Upper lobe of left lung (tissue), 6 donors: ENCODE data around the gene CCDC77. TPM values are rescaled to one million over a fixed set of nuclear protein-coding genes. Genes with fewer than 3 reads are reported as not detected.
"Not testable (repeated sequence)": the region's sequence is repeated elsewhere in the genome, so short reads cannot be mapped to it uniquely, and the experiment has no call there.

Experiments used
- ATAC-seq, 2 donors: fragments of 200-7000 bp; cut with Tn5 transposase; one replicate each; pipeline ENCODE4 v1.9.1; 2022; ENCODE audit warnings: mild to moderate bottlenecking in 2 of 2, moderate library complexity in 2 of 2; ENCODE audit not compliant: low FRiP score in 2 of 2
- DNase-seq, 2 donors: peaks; one replicate each; pipeline ENCODE4 v3.0.0-alpha.2; 2019 to 2020
- H3K27ac ChIP-seq, 4 donors: fragments of 200-600 bp; sonication (generic); one replicate each; pipeline ENCODE4 v1.5.1; 2016 to 2019
- H3K27me3 ChIP-seq, 4 donors: fragments of 200-600 bp; sonication (generic); one replicate each; pipeline ENCODE4 v1.5.1; 2017 to 2019
- H3K36me3 ChIP-seq, 4 donors: fragments of 200-600 bp; sonication (generic); one replicate each; pipeline ENCODE4 v1.5.1; 2016 to 2019
- H3K4me1 ChIP-seq, 4 donors: fragments of 200-600 bp; sonication (generic); one replicate each; pipeline ENCODE4 v1.5.1; 2018 to 2019
- H3K4me3 ChIP-seq, 4 donors: fragments of 200-600 bp; sonication (generic); one replicate each; pipeline ENCODE4 v1.5.1; 2017 to 2019; ENCODE audit warnings: mild to moderate bottlenecking in 2 of 4, moderate library complexity in 1 of 4
- H3K9me3 ChIP-seq, 4 donors: fragments of 200-600 bp; sonication (generic); one replicate each; pipeline ENCODE4 v1.5.1; 2018 to 2019
- EP300 ChIP-seq, 4 donors: sonication (generic); formaldehyde crosslinking; IDR thresholded peaks; one replicate each; pipeline ENCODE4 v1.5.1; 2017; ENCODE audit warnings: antibody characterized with exemption in 4 of 4, control low read depth in 2 of 4
- POLR2A ChIP-seq, 4 donors: fragments of 450-650 bp; IDR thresholded peaks; one replicate each; pipeline ENCODE4 v1.5.1; 2016 to 2017; ENCODE audit warnings: antibody characterized with exemption in 4 of 4, mild to moderate bottlenecking in 2 of 4
- POLR2AphosphoS5 ChIP-seq, 2 donors: sonication (generic); formaldehyde crosslinking; IDR thresholded peaks; one replicate each; pipeline ENCODE4 v1.5.1; 2017; ENCODE audit warnings: antibody characterized with exemption in 2 of 2
- WGBS, 2 donors: methylation state at CpG; one replicate each; pipeline ENCODE4 v1.1.5; 2017 to 2018; 5-methylcytosine and 5-hydroxymethylcytosine counted together
- total RNA-seq, 6 donors: library from RNA; depleted of rRNA in 4 of 6; stranded (reverse); fragments of >200 nt in 4 of 6; gene quantifications; one replicate each; pipeline versions ENCODE4 v1.1.0 to v1.2.1, GENCODE V29; 2016 to 2021
- TF ChIP-seq, protein P1 (sequence below), 6 experiments: fragments of 450-650 bp in 4 of 6; fragments of 200-600 bp in 2 of 6; sonication (generic) in 2 of 6; IDR thresholded peaks; one replicate each; pipeline ENCODE4 v1.5.1; 2016 to 2019; ENCODE audit warnings: antibody characterized with exemption in 6 of 6
- donor health status: DM: no; HTN: no; CAD: no; lungs with moderate emphysema.
- donor health status: DM: no; HTN: yes; CAD: no; lungs with severe emphysema.

CCDC77 gene
- total RNA-seq, 6 donors from 2014 or later, result 6.5 to 25.1 (median 7.6) TPM

GRCh38 chr12:422526-422925, 21.1 kb downstream of the CCDC77 start:
- no peak for DNase-seq
- Histone ChIP-seq H3K4me1 (no peaks in the 10 kb centered on the region), H3K4me3 (no peak overlapping the region), H3K27ac (no peak overlapping the region), H3K36me3 (peaks cover 4 to 31% (median 15%) of the 10 kb centered on the region in 4 donors), H3K27me3 (no peaks in the 10 kb centered on the region), H3K9me3 (no peaks in the 10 kb centered on the region)
- TF ChIP-seq POLR2A (IDR thresholded peaks at IDR 0.05), result no peak
- no peak for TF ChIP-seq POLR2AphosphoS5 (IDR thresholded peaks at IDR 0.05)
- no peak for TF ChIP-seq EP300 (IDR thresholded peaks at IDR 0.05)
- TF ChIP-seq, protein P1, sequence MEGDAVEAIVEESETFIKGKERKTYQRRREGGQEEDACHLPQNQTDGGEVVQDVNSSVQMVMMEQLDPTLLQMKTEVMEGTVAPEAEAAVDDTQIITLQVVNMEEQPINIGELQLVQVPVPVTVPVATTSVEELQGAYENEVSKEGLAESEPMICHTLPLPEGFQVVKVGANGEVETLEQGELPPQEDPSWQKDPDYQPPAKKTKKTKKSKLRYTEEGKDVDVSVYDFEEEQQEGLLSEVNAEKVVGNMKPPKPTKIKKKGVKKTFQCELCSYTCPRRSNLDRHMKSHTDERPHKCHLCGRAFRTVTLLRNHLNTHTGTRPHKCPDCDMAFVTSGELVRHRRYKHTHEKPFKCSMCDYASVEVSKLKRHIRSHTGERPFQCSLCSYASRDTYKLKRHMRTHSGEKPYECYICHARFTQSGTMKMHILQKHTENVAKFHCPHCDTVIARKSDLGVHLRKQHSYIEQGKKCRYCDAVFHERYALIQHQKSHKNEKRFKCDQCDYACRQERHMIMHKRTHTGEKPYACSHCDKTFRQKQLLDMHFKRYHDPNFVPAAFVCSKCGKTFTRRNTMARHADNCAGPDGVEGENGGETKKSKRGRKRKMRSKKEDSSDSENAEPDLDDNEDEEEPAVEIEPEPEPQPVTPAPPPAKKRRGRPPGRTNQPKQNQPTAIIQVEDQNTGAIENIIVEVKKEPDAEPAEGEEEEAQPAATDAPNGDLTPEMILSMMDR (IDR thresholded peaks at IDR 0.05), result no peak
- no peak for ATAC-seq
- 89 to 91% methylated on average over 3 of the region's 3 CpGs for WGBS, 2 donors

GRCh38 chr12:435737-436136, 34.3 kb downstream of the CCDC77 start:
- not testable (repeated sequence) for H3K27me3 ChIP-seq, H3K9me3 ChIP-seq, H3K4me3 ChIP-seq, ATAC-seq, H3K27ac ChIP-seq, DNase-seq, H3K4me1 ChIP-seq
- 94 to 97% methylated on average over 2 of the region's 2 CpGs for WGBS, 2 donors
- peaks cover 4 to 68% (median 28%) of the 10 kb centered on the region in 4 donors for H3K36me3 ChIP-seq

GRCh38 chr12:442235-442884, 40.9 kb downstream of the CCDC77 start:
- Histone ChIP-seq H3K36me3 (peaks cover 0 to 18% (median 11%) of the 10 kb centered on the region in 4 donors), H3K27ac (no peak overlapping the region), H3K27me3 (no peaks in the 10 kb centered on the region), H3K9me3 (no peaks in the 10 kb centered on the region), H3K4me3 (no peak overlapping the region), H3K4me1 (no peaks in the 10 kb centered on the region)
- DNase-seq (peak in 1 of 2 donors; percentile 28), ATAC-seq (peak in 1 of 2 donors; percentile 56)
- no peak for TF ChIP-seq EP300 (IDR thresholded peaks at IDR 0.05)
- TF ChIP-seq, protein P1 (IDR thresholded peaks at IDR 0.05), result peak; percentile 29 to 64 (median 56)
- TF ChIP-seq POLR2AphosphoS5 (IDR thresholded peaks at IDR 0.05), result no peak
- WGBS, 2 donors, result 60 to 67% methylated on average over 16 of the region's 16 CpGs

DNA sequence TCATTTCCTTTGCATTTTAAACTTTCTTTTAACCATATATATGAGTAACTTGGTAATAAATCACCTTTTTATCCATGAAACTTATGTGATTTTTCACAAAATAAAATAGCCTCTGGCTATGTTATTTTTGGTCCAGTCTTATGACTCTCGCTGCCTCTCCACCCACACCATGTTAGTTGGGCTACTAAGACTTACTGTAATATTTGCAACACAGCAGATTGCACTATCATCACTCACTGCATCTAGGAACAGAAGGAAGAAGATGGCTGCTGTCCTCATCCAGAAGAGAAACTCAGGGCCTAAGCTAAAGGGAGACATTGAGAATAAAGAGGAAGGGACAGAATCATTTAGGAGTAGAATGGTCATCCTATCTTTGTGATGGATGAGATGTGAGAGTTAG, 45.7 kb downstream of the CCDC77 start:
- 95 to 96% methylated on average over 1 of the region's 1 CpG for WGBS, 2 donors
- H3K4me1 ChIP-seq, result no peaks in the 10 kb centered on the region
- H3K27me3 ChIP-seq, result no peaks in the 10 kb centered on the region
- H3K27ac ChIP-seq, result no peak overlapping the region
- no peak overlapping the region for H3K4me3 ChIP-seq
- TF ChIP-seq POLR2A (IDR thresholded peaks at IDR 0.05) (no peak), POLR2AphosphoS5 (IDR thresholded peaks at IDR 0.05) (no peak), EP300 (IDR thresholded peaks at IDR 0.05) (no peak)
- TF ChIP-seq, protein P1 (IDR thresholded peaks at IDR 0.05), result no peak
- DNase-seq (no peak), ATAC-seq (no peak)
- no peaks in the 10 kb centered on the region for H3K36me3 ChIP-seq
- H3K9me3 ChIP-seq, result no peaks in the 10 kb centered on the region

- no peaks in the 10 kb centered on the region for H3K27me3 ChIP-seq
- TF ChIP-seq, protein P1 (IDR thresholded peaks at IDR 0.05), result no peak
- TF ChIP-seq EP300 (IDR thresholded peaks at IDR 0.05) (no peak), POLR2A (IDR thresholded peaks at IDR 0.05) (no peak), POLR2AphosphoS5 (IDR thresholded peaks at IDR 0.05) (no peak)
- no peak overlapping the region for H3K27ac ChIP-seq
- no peak overlapping the region for H3K4me3 ChIP-seq
- 59 to 75% methylated on average over 4 of the region's 4 CpGs for WGBS, 2 donors
- H3K36me3 ChIP-seq, result no peaks in the 10 kb centered on the region
- DNase-seq, result no peak
- no peaks in the 10 kb centered on the region for H3K9me3 ChIP-seq
- H3K4me1 ChIP-seq, result no peaks in the 10 kb centered on the region
- no peak for ATAC-seq
These were observed 47.8 kb downstream of the CCDC77 start for GRCh38 chr12:449203-449602.
